IPS-NIHi7 (cell line): ENCODE data around the gene ZNF862.
"Not testable (repeated sequence)": the region's sequence is repeated elsewhere in the genome, so short reads cannot be mapped to it uniquely, and the experiment has no call there.

Experiments
- DNase-seq: peaks from one replicate; pipeline ENCODE4 v3.0.0; 2012; ENCODE audit warnings: mixed read lengths; ENCODE audit errors: extremely low spot score

ZNF862 gene

GRCh38 chr7:149879766-149880637, 41.8 kb downstream of the ZNF862 start:
- DNase-seq, result no peak

GRCh38 chr7:149880638-149881311, 42.6 kb downstream of the ZNF862 start:
- no peak for DNase-seq

- no peak for DNase-seq
These were observed 43.4 kb downstream of the ZNF862 start for GRCh38 chr7:149881328-149882247.

- DNase-seq, result no peak
These were observed 44.3 kb downstream of the ZNF862 start for GRCh38 chr7:149882248-149883047.

- no peak for DNase-seq
These were observed 44.9 kb downstream of the ZNF862 start for GRCh38 chr7:149883048-149883438.

- DNase-seq, result peak; percentile 76
These were observed 45.3 kb downstream of the ZNF862 start for GRCh38 chr7:149883452-149883861.

GRCh38 chr7:149884016-149884415, 45.8 kb downstream of the ZNF862 start:
- DNase-seq, result no peak

GRCh38 chr7:149884541-149884940, 46.4 kb downstream of the ZNF862 start:
- DNase-seq, result no peak

- peak; percentile 40 for DNase-seq
These were observed 47.2 kb downstream of the ZNF862 start for GRCh38 chr7:149885191-149886017.

GRCh38 chr7:149886018-149886415, 47.8 kb downstream of the ZNF862 start:
- DNase-seq, result no peak

- no peak for DNase-seq
These were observed 49.1 kb downstream of the ZNF862 start for GRCh38 chr7:149887311-149887710.

- not testable (repeated sequence) for DNase-seq
These were observed 52.5 kb downstream of the ZNF862 start for GRCh38 chr7:149890715-149891114.

- not testable (repeated sequence) for DNase-seq
These were observed 56.8 kb downstream of the ZNF862 start for GRCh38 chr7:149894957-149895356.

GRCh38 chr7:149907776-149908376, 69.7 kb downstream of the ZNF862 start:
- not testable (repeated sequence) for DNase-seq

- DNase-seq, result not testable (repeated sequence)
These were observed 72.0 kb downstream of the ZNF862 start for GRCh38 chr7:149910219-149910618.

- not testable (repeated sequence) for DNase-seq
These were observed 74.0 kb downstream of the ZNF862 start for GRCh38 chr7:149912126-149912525.
